PFSK-1 (cell line): ENCODE measurements around the gene HRNR. TPM values are rescaled to one million over a fixed set of nuclear protein-coding genes. Genes with fewer than 3 reads are reported as not detected.

Experiments
- FOXP2 ChIP-seq: optimal IDR thresholded peaks from 2 replicates; pipeline ENCODE3; 2011; ENCODE audit warnings: borderline replicate concordance, control low read depth, inconsistent platforms; ENCODE audit not compliant: insufficient read depth; ENCODE audit errors: extremely low read length, extremely low read depth
- POLR2AphosphoS5 ChIP-seq: IDR thresholded peaks from 2 replicates; pipeline ENCODE4 v1.6.1; 2012; ENCODE audit warnings: low read depth, mild to moderate bottlenecking, control low read depth, low read length, moderate library complexity
- SIN3A ChIP-seq: IDR thresholded peaks from 2 replicates; pipeline ENCODE4 v1.6.1; 2012; ENCODE audit warnings: mild to moderate bottlenecking, low read length, moderate library complexity, borderline replicate concordance; ENCODE audit not compliant: insufficient read depth
- TAF1 ChIP-seq: IDR thresholded peaks from 2 replicates; pipeline ENCODE4 v1.6.1; 2012; ENCODE audit warnings: low read length, control low read depth, borderline replicate concordance; ENCODE audit not compliant: insufficient read depth
- polyA plus RNA-seq: library from polyadenylated mRNA; unstranded; fragments of >200 nt; gene quantifications from one replicate; pipeline ENCODE4 v1.2.1, GENCODE V29; 2012; ENCODE audit warnings: low read depth, missing spikeins; ENCODE audit not compliant: insufficient read length
- TF ChIP-seq, protein P1 (sequence below), 2 experiments: IDR thresholded peaks; 2 replicates each; pipeline versions ENCODE4 v1.6.1 to v1.8.0; 2011 to 2012; ENCODE audit warnings: low read depth in 2 of 2, low read length in 2 of 2, control low read depth in 1 of 2, inconsistent platforms in 1 of 2, mild to moderate bottlenecking in 1 of 2, moderate library complexity in 1 of 2; ENCODE audit not compliant: insufficient read depth in 1 of 2

The HRNR gene
- polyA plus RNA-seq = not detected

DNA sequence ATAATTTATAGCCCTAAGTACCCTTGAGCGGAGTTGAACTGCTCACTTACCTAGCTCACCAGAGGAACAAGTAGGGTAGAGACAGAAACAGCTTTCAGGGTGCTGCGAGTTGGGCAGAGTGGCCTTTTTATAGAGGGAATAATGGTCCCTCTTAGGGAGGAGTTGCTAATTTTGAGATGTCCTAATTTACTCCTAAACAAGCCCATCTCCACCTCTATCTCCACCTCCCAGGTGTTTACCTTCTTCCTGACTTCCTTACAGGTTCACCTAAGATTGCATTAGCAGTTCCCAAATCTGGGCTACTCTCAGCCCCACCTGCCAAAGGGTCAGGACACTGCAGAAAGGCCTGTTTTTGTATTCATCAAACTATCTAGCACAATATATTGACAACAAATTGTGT, at the start of gene HRNR:
Gene HRNR (minus strand): TSS at position 101 of the 400 bp plus-strand sequence. CDS start 940 bp downstream, outside the sequence.
- TF ChIP-seq, protein P1, sequence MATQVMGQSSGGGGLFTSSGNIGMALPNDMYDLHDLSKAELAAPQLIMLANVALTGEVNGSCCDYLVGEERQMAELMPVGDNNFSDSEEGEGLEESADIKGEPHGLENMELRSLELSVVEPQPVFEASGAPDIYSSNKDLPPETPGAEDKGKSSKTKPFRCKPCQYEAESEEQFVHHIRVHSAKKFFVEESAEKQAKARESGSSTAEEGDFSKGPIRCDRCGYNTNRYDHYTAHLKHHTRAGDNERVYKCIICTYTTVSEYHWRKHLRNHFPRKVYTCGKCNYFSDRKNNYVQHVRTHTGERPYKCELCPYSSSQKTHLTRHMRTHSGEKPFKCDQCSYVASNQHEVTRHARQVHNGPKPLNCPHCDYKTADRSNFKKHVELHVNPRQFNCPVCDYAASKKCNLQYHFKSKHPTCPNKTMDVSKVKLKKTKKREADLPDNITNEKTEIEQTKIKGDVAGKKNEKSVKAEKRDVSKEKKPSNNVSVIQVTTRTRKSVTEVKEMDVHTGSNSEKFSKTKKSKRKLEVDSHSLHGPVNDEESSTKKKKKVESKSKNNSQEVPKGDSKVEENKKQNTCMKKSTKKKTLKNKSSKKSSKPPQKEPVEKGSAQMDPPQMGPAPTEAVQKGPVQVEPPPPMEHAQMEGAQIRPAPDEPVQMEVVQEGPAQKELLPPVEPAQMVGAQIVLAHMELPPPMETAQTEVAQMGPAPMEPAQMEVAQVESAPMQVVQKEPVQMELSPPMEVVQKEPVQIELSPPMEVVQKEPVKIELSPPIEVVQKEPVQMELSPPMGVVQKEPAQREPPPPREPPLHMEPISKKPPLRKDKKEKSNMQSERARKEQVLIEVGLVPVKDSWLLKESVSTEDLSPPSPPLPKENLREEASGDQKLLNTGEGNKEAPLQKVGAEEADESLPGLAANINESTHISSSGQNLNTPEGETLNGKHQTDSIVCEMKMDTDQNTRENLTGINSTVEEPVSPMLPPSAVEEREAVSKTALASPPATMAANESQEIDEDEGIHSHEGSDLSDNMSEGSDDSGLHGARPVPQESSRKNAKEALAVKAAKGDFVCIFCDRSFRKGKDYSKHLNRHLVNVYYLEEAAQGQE (IDR thresholded peaks at IDR 0.05; ENCODE audit: insufficient read depth in 1 of 2, low read depth in 2 of 2, low read length in 2 of 2) = no peak
- TF ChIP-seq FOXP2 = no peak
- no peak for TF ChIP-seq SIN3A
- TF ChIP-seq TAF1 = no peak
- TF ChIP-seq POLR2AphosphoS5 = no peak

- no peak for TF ChIP-seq TAF1
- TF ChIP-seq, protein P1 (IDR thresholded peaks at IDR 0.05; ENCODE audit: insufficient read depth in 1 of 2, low read depth in 2 of 2, low read length in 2 of 2) = no peak
- TF ChIP-seq POLR2AphosphoS5 = no peak
These were observed 28.2 kb upstream of the HRNR start for GRCh38 chr1:152252157-152252556.

- TF ChIP-seq SIN3A (no peak), POLR2AphosphoS5 (no peak), TAF1 (no peak), FOXP2 (no peak)
- TF ChIP-seq, protein P1 (IDR thresholded peaks at IDR 0.05; ENCODE audit: insufficient read depth in 1 of 2, low read depth in 2 of 2, low read length in 2 of 2) = no peak
These were observed 27.4 kb upstream of the HRNR start for GRCh38 chr1:152251391-152251790.

- TF ChIP-seq, protein P1 (IDR thresholded peaks at IDR 0.05; ENCODE audit: insufficient read depth in 1 of 2, low read depth in 2 of 2, low read length in 2 of 2) = no peak
- TF ChIP-seq SIN3A (no peak), POLR2AphosphoS5 (no peak), FOXP2 (no peak), TAF1 (no peak)
These were observed 23.3 kb upstream of the HRNR start for GRCh38 chr1:152247316-152247715.

DNA sequence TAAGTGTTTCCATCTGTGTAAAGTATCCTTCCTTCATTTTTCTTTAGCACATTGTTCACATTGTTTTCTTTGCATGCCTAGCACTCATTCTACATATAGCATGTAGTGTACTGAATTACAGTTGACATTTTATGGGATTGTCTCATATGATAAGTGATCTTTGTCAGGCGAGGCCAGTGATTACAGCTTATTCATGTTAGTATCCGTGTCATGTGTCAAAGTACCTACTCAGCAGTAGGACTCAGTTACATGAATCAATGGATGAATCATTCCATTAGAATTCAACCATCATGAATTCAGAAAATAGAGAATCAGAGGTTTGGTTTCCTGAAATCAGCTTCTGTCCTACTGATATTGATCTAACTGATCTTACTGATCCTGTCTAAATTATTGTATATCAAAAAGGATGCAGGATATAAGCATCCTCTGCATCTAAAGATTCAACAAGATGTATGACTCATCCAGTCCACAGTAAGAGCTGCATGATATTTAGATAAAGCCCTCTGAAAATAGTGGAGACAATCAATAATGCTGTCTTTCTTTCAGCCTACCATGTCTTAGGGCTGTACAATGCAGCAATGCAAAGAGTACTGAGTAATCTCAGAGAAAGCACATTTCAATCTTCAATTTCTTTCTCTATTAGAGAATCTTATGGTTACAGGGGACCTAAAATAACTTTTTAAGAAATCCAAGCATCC, 20.7 kb upstream of the HRNR start:
- TF ChIP-seq SIN3A (no peak), POLR2AphosphoS5 (no peak), TAF1 (no peak), FOXP2 (no peak)
- TF ChIP-seq, protein P1 (IDR thresholded peaks at IDR 0.05; ENCODE audit: insufficient read depth in 1 of 2, low read depth in 2 of 2, low read length in 2 of 2) = no peak
